HG02943 (cell line): ENCODE results near the gene DBX1.

Experiments
- ATAC-seq: cut with Tn5 transposase; IDR thresholded peaks from one replicate; pipeline ENCODE4 v1.9.1; 2021; ENCODE audit warnings: mild to moderate bottlenecking, low read depth, moderate library complexity; ENCODE audit not compliant: unreplicated experiment

Gene DBX1

GRCh38 chr11:20126724-20127123 lies 33.6 kb downstream of the DBX1 start:
- ATAC-seq: no peak

GRCh38 chr11:20125927-20126326 lies 34.3 kb downstream of the DBX1 start:
- no peak for ATAC-seq

- ATAC-seq: no peak
Observed at GRCh38 chr11:20122131-20122530, 38.1 kb downstream of the DBX1 start.

GRCh38 chr11:20120134-20120925 lies 39.9 kb downstream of the DBX1 start:
- ATAC-seq: no peak

- no peak for ATAC-seq
Observed at GRCh38 chr11:20119315-20119714, 41.0 kb downstream of the DBX1 start.

- no peak for ATAC-seq
Observed at GRCh38 chr11:20118209-20118608, 42.1 kb downstream of the DBX1 start.

GRCh38 chr11:20117291-20117690 lies 43.0 kb downstream of the DBX1 start:
- ATAC-seq: no peak

GRCh38 chr11:20116825-20117224 lies 43.5 kb downstream of the DBX1 start:
- no peak for ATAC-seq

- ATAC-seq: no peak
Observed at GRCh38 chr11:20114588-20114987, 45.7 kb downstream of the DBX1 start.

- ATAC-seq: no peak
Observed at GRCh38 chr11:20113149-20113438, 47.2 kb downstream of the DBX1 start.

- no peak for ATAC-seq
Observed at GRCh38 chr11:20112291-20113148, 47.8 kb downstream of the DBX1 start.

GRCh38 chr11:20111871-20112270 lies 48.4 kb downstream of the DBX1 start:
- ATAC-seq: no peak

GRCh38 chr11:20110908-20111669 lies 49.2 kb downstream of the DBX1 start:
- peak; percentile 68 for ATAC-seq

GRCh38 chr11:20109731-20110445 lies 50.4 kb downstream of the DBX1 start:
- no peak for ATAC-seq
